Ectodermal cell (in vitro differentiated cells): ENCODE data around the gene CSMD2.

ENCODE experiments used
- H3K27ac ChIP-seq: 2 replicates; pipeline ENCODE4 v1.7.0; 2013; ENCODE audit warnings: mild to moderate bottlenecking, low read depth, low read length; ENCODE audit not compliant: insufficient read depth, poor library complexity, severe bottlenecking
- H3K27me3 ChIP-seq: 2 replicates; pipeline ENCODE4 v1.7.0; 2013; ENCODE audit warnings: mild to moderate bottlenecking, low read length; ENCODE audit not compliant: insufficient read depth, control insufficient read depth, poor library complexity, severe bottlenecking
- H3K36me3 ChIP-seq: one replicate; pipeline ENCODE4 v1.7.0; 2013; ENCODE audit warnings: low read length; ENCODE audit not compliant: control insufficient read depth, insufficient read depth
- H3K4me1 ChIP-seq: one replicate; pipeline ENCODE4 v1.7.0; 2013; ENCODE audit warnings: low read length; ENCODE audit not compliant: control insufficient read depth, insufficient read depth
- H3K4me3 ChIP-seq: 2 replicates; pipeline ENCODE4 v1.7.0; 2013; ENCODE audit warnings: low read depth, low read length, control low read depth; ENCODE audit not compliant: insufficient read depth
- H3K9me3 ChIP-seq: 2 replicates; pipeline ENCODE4 v1.7.0; 2013; ENCODE audit warnings: mild to moderate bottlenecking, low read length, moderate library complexity; ENCODE audit not compliant: control insufficient read depth
- WGBS, 2 experiments: methylation state at CpG; one replicate each; pipeline ENCODE4 v1.1.7; 2013; ENCODE audit warnings: missing lambda C conversion rate in 2 of 2; 5-methylcytosine and 5-hydroxymethylcytosine counted together

Gene CSMD2

DNA sequence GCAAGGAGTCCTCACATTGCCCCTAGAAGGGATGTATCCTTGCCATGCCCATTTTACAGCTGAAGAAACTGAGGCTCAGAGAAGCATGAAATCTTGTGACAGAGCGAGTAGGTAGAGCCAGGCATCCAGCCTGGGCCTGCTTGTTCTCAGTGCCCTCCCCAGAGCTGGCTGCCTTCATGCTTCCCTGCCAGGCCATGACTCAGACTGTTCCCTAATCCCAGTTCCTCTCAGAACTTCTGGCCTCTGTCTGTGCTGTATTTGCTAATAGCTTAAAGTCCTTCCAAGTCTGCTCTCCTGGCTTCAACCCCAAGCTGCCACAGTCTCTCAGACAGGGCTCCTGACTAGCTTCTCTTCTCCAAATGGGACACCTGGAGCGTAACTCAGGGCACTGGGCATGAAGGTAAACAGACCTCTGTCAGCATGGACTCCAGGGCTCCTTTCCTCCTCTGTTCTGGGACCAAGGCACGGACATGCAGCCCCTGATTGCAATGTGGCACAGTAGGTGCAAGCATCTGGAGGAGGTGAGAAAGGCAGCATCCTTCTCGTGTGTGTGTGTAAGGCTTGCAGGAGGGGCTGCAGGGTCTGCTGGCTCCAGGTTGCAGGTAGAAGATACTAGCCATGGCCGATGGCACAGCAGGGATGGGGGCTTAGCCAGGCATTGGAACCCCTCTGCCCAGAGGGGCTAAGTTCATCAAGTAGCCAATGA is 178.5 kb downstream of the CSMD2 start:
- Histone ChIP-seq H3K36me3 (no peaks in the 10 kb centered on the region), H3K4me1 (peaks cover 16% of the 10 kb centered on the region), H3K9me3 (no peaks in the 10 kb centered on the region), H3K27me3 (no peaks in the 10 kb centered on the region), H3K4me3 (no peak overlapping the region), H3K27ac (no peak overlapping the region)
- 87 to 92% methylated on average over 5 of the region's 5 CpGs for WGBS, 2 experiments

DNA sequence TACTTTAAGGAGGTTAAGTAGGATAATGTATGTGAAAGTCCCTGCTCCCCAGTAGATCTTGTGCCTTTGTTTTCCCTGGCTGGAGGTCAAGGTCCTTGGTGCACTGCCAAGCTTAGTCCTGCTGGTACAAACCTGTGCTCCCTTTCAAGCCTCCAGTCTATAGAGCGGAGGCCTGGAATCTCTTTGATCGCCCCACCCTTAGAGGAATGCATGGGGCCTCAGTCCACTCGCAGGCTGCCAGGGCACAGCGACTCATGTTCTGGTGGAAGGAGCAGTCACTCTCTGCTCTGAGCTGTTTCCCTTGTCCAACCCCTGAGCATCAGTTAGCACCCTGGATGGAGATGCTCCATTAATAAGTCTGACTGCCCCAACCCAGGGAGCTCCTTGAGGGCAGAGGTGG is 179.4 kb downstream of the CSMD2 start:
- 82 to 93% methylated on average over 4 of the region's 4 CpGs for WGBS, 2 experiments
- no peak overlapping the region for H3K4me3 ChIP-seq
- H3K27ac ChIP-seq = no peak overlapping the region
- H3K36me3 ChIP-seq = no peaks in the 10 kb centered on the region
- H3K9me3 ChIP-seq = no peaks in the 10 kb centered on the region
- no peaks in the 10 kb centered on the region for H3K27me3 ChIP-seq
- peaks cover 16% of the 10 kb centered on the region for H3K4me1 ChIP-seq

DNA sequence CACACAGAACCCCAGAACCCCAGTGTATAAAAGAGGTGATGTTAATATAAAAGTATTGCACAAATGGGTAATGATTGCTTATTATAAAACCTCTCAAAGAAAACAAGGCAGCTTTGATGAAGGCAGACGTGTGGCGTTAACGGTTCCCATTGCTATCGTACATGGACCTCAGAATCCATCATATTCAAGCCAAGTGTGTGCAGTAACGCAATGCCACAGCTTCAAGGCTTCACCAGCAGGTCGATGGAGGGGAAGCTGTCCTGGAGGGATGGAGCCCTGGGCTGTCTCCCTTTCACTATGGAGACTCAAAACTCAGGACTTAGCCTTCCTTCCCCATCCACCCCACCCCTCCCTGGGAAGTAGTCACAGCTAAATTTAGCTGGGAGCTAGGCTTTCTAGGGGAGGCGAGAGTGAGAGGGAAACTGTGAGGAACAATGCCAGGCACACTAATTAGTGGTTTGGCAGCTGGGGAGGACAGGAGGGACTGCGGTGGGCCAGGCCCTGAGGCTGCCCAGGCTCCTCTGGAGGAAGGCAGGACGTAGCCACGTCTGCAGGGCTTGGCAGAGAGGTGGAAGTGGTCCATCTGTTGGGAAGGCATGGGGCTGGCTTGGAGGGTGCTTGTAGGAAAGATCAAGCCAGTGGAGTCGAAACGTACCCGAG is 180.0 kb downstream of the CSMD2 start:
- WGBS, 2 experiments = 84 to 86% methylated on average over 13 of the region's 13 CpGs
- H3K27ac ChIP-seq = no peak overlapping the region
- H3K4me3 ChIP-seq = no peak overlapping the region
- H3K27me3 ChIP-seq = no peaks in the 10 kb centered on the region
- no peaks in the 10 kb centered on the region for H3K36me3 ChIP-seq
- H3K4me1 ChIP-seq = peaks cover 16% of the 10 kb centered on the region
- no peaks in the 10 kb centered on the region for H3K9me3 ChIP-seq

DNA sequence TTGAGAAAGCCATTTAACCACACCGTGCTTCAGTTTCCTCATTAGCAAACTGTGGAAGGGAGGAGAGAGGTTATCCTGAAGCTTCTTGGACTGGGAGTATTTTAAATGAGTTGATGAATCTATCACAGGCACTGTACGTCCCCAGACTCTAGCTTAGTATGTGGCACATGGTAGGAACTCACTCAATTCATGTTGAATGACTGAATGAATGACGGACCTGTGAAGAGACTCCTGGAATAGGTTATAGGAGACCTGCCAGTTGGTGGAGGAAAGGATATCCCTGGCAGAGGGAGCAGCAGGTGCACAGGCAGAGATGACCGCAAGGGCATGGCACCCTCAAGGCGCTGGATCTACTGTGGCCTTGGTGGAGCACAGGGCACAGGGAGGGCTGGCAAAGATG is 182.6 kb downstream of the CSMD2 start:
- H3K27ac ChIP-seq = no peak overlapping the region
- no peak overlapping the region for H3K4me3 ChIP-seq
- H3K36me3 ChIP-seq = no peaks in the 10 kb centered on the region
- peaks cover 12% of the 10 kb centered on the region for H3K4me1 ChIP-seq
- no peaks in the 10 kb centered on the region for H3K9me3 ChIP-seq
- WGBS, 2 experiments = 93 to 95% methylated on average over 5 of the region's 5 CpGs
- H3K27me3 ChIP-seq = no peaks in the 10 kb centered on the region

DNA sequence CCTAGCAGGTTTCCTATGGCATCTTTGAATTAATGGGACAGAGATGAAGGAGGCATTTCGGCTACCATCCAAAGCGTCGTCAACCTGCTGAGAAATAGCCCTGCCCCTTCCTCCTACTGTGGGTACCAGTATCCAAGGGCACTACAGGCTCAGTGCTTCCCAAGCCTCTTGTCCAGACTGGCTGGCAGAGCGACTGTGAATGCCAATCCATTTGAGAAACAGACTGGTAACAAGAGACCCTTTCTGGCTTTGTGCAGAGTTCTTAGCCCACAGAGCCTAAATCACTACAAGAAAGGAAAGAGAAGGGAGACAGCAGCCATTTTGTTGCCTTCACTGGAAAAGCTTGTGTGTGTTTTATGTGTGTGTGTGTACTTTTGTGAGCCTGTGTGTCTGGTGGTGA is 185.7 kb downstream of the CSMD2 start:
- Histone ChIP-seq H3K36me3 (no peaks in the 10 kb centered on the region), H3K9me3 (no peaks in the 10 kb centered on the region), H3K4me3 (no peak overlapping the region), H3K4me1 (no peaks in the 10 kb centered on the region), H3K27ac (no peak overlapping the region), H3K27me3 (no peaks in the 10 kb centered on the region)
- WGBS, 2 experiments = 94% methylated on average over 4 of the region's 4 CpGs

DNA sequence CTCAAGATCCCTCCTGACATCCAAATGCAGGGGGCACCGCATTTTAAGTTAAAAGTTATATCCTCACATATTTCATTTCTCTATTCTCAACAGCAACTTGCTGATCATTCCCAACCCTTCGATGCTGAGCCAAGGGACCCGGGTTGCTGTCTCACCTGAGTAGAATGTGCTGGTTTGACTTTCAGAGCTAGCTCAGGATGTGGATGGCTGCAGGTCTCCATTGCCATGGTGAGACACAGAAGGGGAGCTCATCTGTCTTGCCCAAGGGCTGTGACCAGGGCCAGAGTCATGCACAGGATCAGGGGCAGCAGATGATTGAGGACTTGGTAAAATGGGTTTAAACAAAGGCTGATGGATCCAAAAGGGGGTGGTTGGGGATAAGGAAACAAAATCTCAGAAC is 189.1 kb downstream of the CSMD2 start:
- Histone ChIP-seq H3K9me3 (no peaks in the 10 kb centered on the region), H3K27me3 (no peaks in the 10 kb centered on the region), H3K4me3 (no peak overlapping the region), H3K4me1 (peaks cover 13% of the 10 kb centered on the region), H3K36me3 (no peaks in the 10 kb centered on the region), H3K27ac (no peak overlapping the region)
- 93 to 96% methylated on average over 3 of the region's 3 CpGs for WGBS, 2 experiments

DNA sequence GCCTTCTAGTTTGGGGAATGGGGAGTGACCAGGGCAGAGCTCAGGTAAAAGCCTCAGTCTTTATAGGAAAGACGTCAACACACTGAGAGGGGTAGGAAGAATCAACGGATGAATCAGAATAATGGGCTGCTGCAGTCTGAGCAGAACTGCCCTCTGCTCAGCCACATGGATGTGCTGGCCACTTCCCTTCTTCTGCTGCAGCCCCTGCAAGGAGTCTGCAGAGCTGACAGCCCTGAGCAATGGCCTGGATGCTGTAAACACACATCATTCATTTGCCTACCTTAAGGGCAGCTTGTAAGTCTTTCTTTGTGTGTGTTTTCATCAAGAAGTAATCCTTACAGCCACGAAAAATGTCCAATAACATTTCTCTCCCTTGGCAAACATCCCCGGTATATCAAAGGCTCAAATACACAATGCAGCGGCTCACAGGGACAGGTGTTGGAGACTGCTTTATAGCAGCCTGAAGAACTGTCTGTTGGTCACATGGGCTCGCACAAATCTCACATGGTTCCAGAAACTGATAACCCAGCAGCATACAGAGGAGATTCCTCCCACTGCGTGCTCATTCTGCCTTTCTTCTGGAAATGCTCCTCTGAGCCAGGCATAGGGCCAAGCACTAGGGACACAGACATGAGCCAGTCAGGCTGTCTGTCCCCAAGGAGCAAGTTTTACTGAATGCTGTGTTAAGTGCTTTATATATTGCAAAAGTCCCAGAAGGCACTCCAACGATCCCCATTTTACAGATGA is 191.1 kb downstream of the CSMD2 start:
- H3K4me1 ChIP-seq = peaks cover 22% of the 10 kb centered on the region
- H3K9me3 ChIP-seq = no peaks in the 10 kb centered on the region
- no peaks in the 10 kb centered on the region for H3K36me3 ChIP-seq
- H3K27ac ChIP-seq = no peak overlapping the region
- WGBS, 2 experiments = 86 to 88% methylated on average over 8 of the region's 8 CpGs
- H3K27me3 ChIP-seq = no peaks in the 10 kb centered on the region
- H3K4me3 ChIP-seq = no peak overlapping the region

DNA sequence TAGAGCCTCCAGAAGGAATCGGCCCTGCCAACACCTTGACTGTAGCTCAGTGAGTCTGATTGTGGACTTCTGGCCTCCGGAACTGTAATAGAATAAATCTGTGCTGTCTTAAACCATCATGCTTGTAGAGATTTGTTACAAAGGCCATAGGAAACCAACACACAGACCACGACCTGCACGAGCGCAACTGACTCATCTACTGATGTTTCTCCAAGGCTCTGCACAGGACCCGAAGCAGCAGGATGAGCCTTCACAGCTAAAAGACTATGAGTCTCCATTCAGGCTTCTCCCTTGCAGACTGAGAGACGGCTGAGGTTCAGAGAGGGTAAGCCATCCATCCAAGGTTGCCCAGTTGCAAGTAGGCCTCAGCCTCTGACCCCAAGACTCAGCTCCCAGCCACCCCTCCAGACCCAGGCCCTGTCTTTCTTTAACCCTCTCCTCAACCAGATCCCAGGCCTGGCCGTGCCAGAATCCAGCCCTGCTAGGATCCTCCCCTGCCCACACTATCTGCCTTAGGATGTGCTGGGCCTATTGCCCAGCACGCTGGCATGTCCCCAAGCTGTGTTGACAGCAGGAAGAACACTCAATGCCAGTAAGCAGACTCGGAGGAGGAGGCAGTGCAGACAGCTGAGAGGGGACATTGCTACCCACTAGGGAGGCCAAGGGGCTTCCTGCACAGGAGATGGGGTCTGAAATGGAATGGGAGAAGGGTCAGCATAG is 192.2 kb downstream of the CSMD2 start:
- no peaks in the 10 kb centered on the region for H3K36me3 ChIP-seq
- no peak overlapping the region for H3K27ac ChIP-seq
- no peaks in the 10 kb centered on the region for H3K9me3 ChIP-seq
- H3K4me1 ChIP-seq = peaks cover 22% of the 10 kb centered on the region
- no peak overlapping the region for H3K4me3 ChIP-seq
- 88 to 91% methylated on average over 10 of the region's 10 CpGs for WGBS, 2 experiments
- no peaks in the 10 kb centered on the region for H3K27me3 ChIP-seq

DNA sequence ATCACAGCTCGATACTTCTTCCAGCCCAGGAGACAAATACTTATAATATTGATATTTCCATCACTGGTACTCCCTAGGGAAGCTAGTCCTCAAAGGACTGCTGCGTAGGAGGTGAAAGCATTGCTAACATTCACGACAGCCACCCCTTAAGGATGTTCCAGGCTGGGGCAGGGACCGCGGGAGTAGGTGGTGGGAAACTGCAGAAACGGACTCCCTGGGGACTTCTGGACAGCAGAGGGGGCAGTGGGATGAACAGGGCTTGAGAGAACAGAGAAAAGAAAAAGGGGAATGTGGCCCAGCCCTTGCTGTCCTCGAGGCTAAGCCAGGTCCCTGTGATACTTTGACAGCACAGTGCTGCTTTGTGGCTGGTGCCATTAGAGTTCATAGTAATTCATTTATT is 193.1 kb downstream of the CSMD2 start:
- Histone ChIP-seq H3K27ac (no peak overlapping the region), H3K4me1 (peaks cover 22% of the 10 kb centered on the region), H3K36me3 (no peaks in the 10 kb centered on the region), H3K9me3 (no peaks in the 10 kb centered on the region), H3K27me3 (no peaks in the 10 kb centered on the region), H3K4me3 (no peak overlapping the region)
- WGBS, 2 experiments = 87 to 89% methylated on average over 7 of the region's 7 CpGs
